ENCODE results near the gene HSPD1.

The HSPD1 gene

GRCh38 chr2:197504512-197504911 lies 4.9 kb upstream of the HSPD1 start:
- TF ChIP-seq CTCF (IDR thresholded peaks at IDR 0.05; ENCODE audit: control insufficient read depth, extremely low read depth, insufficient read depth) = no peak
- DNase-seq (ENCODE audit: low read depth) = no peak
- no peak overlapping the region for H3K4me3 ChIP-seq (ENCODE audit: low read depth, low read length)

- no peak for TF ChIP-seq CTCF (IDR thresholded peaks at IDR 0.05; ENCODE audit: control insufficient read depth, extremely low read depth, insufficient read depth)
- H3K4me3 ChIP-seq (ENCODE audit: low read depth, low read length) = no peak overlapping the region
- DNase-seq (ENCODE audit: low read depth) = no peak
Observed at GRCh38 chr2:197504000-197504399, 4.4 kb upstream of the HSPD1 start.

- DNase-seq (ENCODE audit: low read depth) = no peak
- peak overlapping the region; percentile 60 for H3K4me3 ChIP-seq (ENCODE audit: low read depth, low read length)
- no peak for TF ChIP-seq CTCF (IDR thresholded peaks at IDR 0.05; ENCODE audit: control insufficient read depth, extremely low read depth, insufficient read depth)
Observed at GRCh38 chr2:197502685-197503084, 3.0 kb upstream of the HSPD1 start.

- peak overlapping the region; percentile 60 for H3K4me3 ChIP-seq (ENCODE audit: low read depth, low read length)
- DNase-seq (ENCODE audit: low read depth) = peak; percentile 86
- no peak for TF ChIP-seq CTCF (IDR thresholded peaks at IDR 0.05; ENCODE audit: control insufficient read depth, extremely low read depth, insufficient read depth)
Observed at GRCh38 chr2:197502201-197502600, 2.6 kb upstream of the HSPD1 start.

GRCh38 chr2:197500503-197501131 lies 977 bp upstream of the HSPD1 start:
- DNase-seq (ENCODE audit: low read depth) = no peak
- H3K4me3 ChIP-seq (ENCODE audit: low read depth, low read length) = peak overlapping the region; percentile 60
- TF ChIP-seq CTCF (IDR thresholded peaks at IDR 0.05; ENCODE audit: control insufficient read depth, extremely low read depth, insufficient read depth) = no peak

GRCh38 chr2:197498937-197499593 lies 575 bp downstream of the HSPD1 start:
- H3K4me3 ChIP-seq (ENCODE audit: low read depth, low read length) = peak overlapping the region; percentile 60
- TF ChIP-seq CTCF (IDR thresholded peaks at IDR 0.05; ENCODE audit: control insufficient read depth, extremely low read depth, insufficient read depth) = no peak
- no peak for DNase-seq (ENCODE audit: low read depth)

All from LNCaP clone FGC (cell line).